Liver (tissue), 9 donors: ENCODE data around the gene CDH24. TPM values are rescaled to one million over a fixed set of nuclear protein-coding genes. Genes with fewer than 3 reads are reported as not detected.

Experiments used
- DNase-seq: peaks from one replicate; pipeline ENCODE4 v3.0.0-alpha.2; 2017; ENCODE audit warnings: low spot score
- H3K27ac ChIP-seq, 2 donors: one replicate each; pipeline ENCODE4 v1.7.0; 2013; ENCODE audit warnings: inconsistent platforms in 2 of 2, low read length in 2 of 2, control low read depth in 1 of 2, low read depth in 1 of 2, mild to moderate bottlenecking in 1 of 2
- H3K27me3 ChIP-seq, 4 donors: one replicate each; pipeline versions ENCODE4 v1.6.1 to v1.7.0; 2013; ENCODE audit warnings: low read length in 3 of 4, inconsistent platforms in 1 of 4, mild to moderate bottlenecking in 1 of 4, moderate library complexity in 1 of 4; ENCODE audit not compliant: control insufficient read depth in 4 of 4, insufficient read depth in 4 of 4
- H3K36me3 ChIP-seq, 4 donors: one replicate each; pipeline versions ENCODE4 v1.6.1 to v1.7.0; 2013; ENCODE audit warnings: low read length in 3 of 4, mild to moderate bottlenecking in 3 of 4, low read depth in 1 of 4, moderate library complexity in 1 of 4; ENCODE audit not compliant: control insufficient read depth in 4 of 4, insufficient read depth in 3 of 4
- H3K4me1 ChIP-seq, 4 donors: one replicate each; pipeline versions ENCODE4 v1.6.1 to v1.7.0; 2013; ENCODE audit warnings: low read length in 3 of 4, mild to moderate bottlenecking in 3 of 4, moderate library complexity in 1 of 4; ENCODE audit not compliant: control insufficient read depth in 4 of 4, insufficient read depth in 4 of 4
- H3K4me3 ChIP-seq, 3 donors: one replicate each; pipeline versions ENCODE4 v1.6.1 to v1.7.0; 2013; ENCODE audit warnings: low read length in 3 of 3, control low read depth in 1 of 3, low read depth in 1 of 3, mild to moderate bottlenecking in 1 of 3
- H3K9ac ChIP-seq, 2 donors: one replicate each; pipeline ENCODE4 v1.7.0; 2013; ENCODE audit warnings: low read length in 2 of 2, mild to moderate bottlenecking in 2 of 2, moderate library complexity in 2 of 2, control low read depth in 1 of 2, low read depth in 1 of 2
- H3K9me3 ChIP-seq, 4 donors: one replicate each; pipeline versions ENCODE4 v1.6.1 to v1.7.0; 2013; ENCODE audit warnings: low read length in 3 of 4; ENCODE audit not compliant: control insufficient read depth in 4 of 4
- EGR1 ChIP-seq, 2 donors: IDR thresholded peaks; 2 replicates each; pipeline ENCODE4 v1.6.1; 2016 to 2018; ENCODE audit warnings: antibody characterized with exemption in 2 of 2, low read depth in 2 of 2
- FOXA1 ChIP-seq: IDR thresholded peaks from 2 replicates; pipeline ENCODE4 v1.6.1; 2016; ENCODE audit warnings: antibody characterized with exemption
- FOXA2 ChIP-seq: IDR thresholded peaks from 2 replicates; pipeline ENCODE4 v1.6.1; 2016; ENCODE audit warnings: antibody characterized with exemption
- GABPA ChIP-seq, 2 donors: IDR thresholded peaks in 1 of 2; conservative IDR thresholded peaks in 1 of 2; 2 replicates each; pipeline ENCODE4 v1.6.1; 2016; ENCODE audit warnings: antibody characterized with exemption in 2 of 2, mild to moderate bottlenecking in 1 of 2, moderate library complexity in 1 of 2
- HNF4A ChIP-seq, 2 donors: conservative IDR thresholded peaks; 2 replicates each; pipeline ENCODE4 v1.6.1; 2016; ENCODE audit warnings: antibody characterized with exemption in 2 of 2, mild to moderate bottlenecking in 2 of 2
- HNF4G ChIP-seq: IDR thresholded peaks from 2 replicates; pipeline ENCODE4 v1.6.1; 2016; ENCODE audit warnings: antibody characterized with exemption
- JUND ChIP-seq, 2 donors: IDR thresholded peaks; 2 replicates each; pipeline ENCODE4 v1.6.1; 2016; ENCODE audit warnings: antibody characterized with exemption in 2 of 2
- NR2F2 ChIP-seq: IDR thresholded peaks from 2 replicates; pipeline ENCODE4 v1.6.1; 2016; ENCODE audit warnings: antibody characterized with exemption
- RAD21 ChIP-seq, 2 donors: IDR thresholded peaks; 2 replicates each; pipeline ENCODE4 v1.6.1; 2016; ENCODE audit warnings: antibody characterized with exemption in 2 of 2, mild to moderate bottlenecking in 2 of 2
- RXRA ChIP-seq, 2 donors: IDR thresholded peaks; 2 replicates each; pipeline ENCODE4 v1.6.1; 2017 to 2018; ENCODE audit warnings: antibody characterized with exemption in 2 of 2, mild to moderate bottlenecking in 1 of 2
- SP1 ChIP-seq: IDR thresholded peaks from 2 replicates; pipeline ENCODE4 v1.6.1; 2018; ENCODE audit warnings: antibody characterized with exemption, mild to moderate bottlenecking
- TAF1 ChIP-seq: conservative IDR thresholded peaks from 2 replicates; pipeline ENCODE4 v1.6.1; 2016; ENCODE audit warnings: antibody characterized with exemption, mild to moderate bottlenecking
- YY1 ChIP-seq: IDR thresholded peaks from 2 replicates; pipeline ENCODE4 v1.6.1; 2016; ENCODE audit warnings: antibody characterized with exemption, mild to moderate bottlenecking
- WGBS: extraction: QIAGEN DNeasy Blood & Tissue Kit; methylation state at CpG from one replicate; pipeline ENCODE4 v1.1.7; 2013; 5-methylcytosine and 5-hydroxymethylcytosine counted together
- polyA plus RNA-seq, 2 donors: library from polyadenylated mRNA; stranded (reverse) in 1 of 2; unstranded in 1 of 2; fragments of 200-250 nt in 1 of 2; fragments of >200 nt in 1 of 2; fragmentation: Nextera tagmentation in 1 of 2; extraction: Ambion mirVana in 1 of 2; gene quantifications; one replicate each; pipeline versions ENCODE4 v1.2.1 to v1.2.3, GENCODE V29; 2013 to 2015
- total RNA-seq, 2 donors: library from RNA; depleted of rRNA; stranded (reverse); fragments of >200 nt; gene quantifications; one replicate each; pipeline ENCODE4 v1.2.3, GENCODE V29; 2014
- TF ChIP-seq, protein P1 (sequence below): fragments of 150-350 bp; IDR thresholded peaks from 2 replicates; pipeline ENCODE4 v1.5.1; 2017; ENCODE audit warnings: improper control_type of control experiment, low read depth, low read length; ENCODE audit not compliant: missing input control
- TF ChIP-seq, protein P2 (sequence below): IDR thresholded peaks from 2 replicates; pipeline ENCODE4 v1.6.1; 2016; ENCODE audit warnings: antibody characterized with exemption
- TF ChIP-seq, protein P3 (sequence below): IDR thresholded peaks from 2 replicates; pipeline ENCODE4 v1.6.1; 2016; ENCODE audit warnings: antibody characterized with exemption
- TF ChIP-seq, protein P4 (sequence below): IDR thresholded peaks from 2 replicates; pipeline ENCODE4 v1.6.1; 2016; ENCODE audit warnings: antibody characterized with exemption, mild to moderate bottlenecking
- TF ChIP-seq, protein P5 (sequence below): IDR thresholded peaks from 2 replicates; pipeline ENCODE4 v1.6.1; 2016; ENCODE audit warnings: antibody characterized with exemption
- donor health status: healthy.
- donor health status: healthy.
- donor health status: healthy.
- donor health status: healthy.
- donor health status: healthy.

CDH24 gene
- total and polyA plus RNA-seq, 4 donors: 0.23 to 0.50 (median 0.38) TPM; not detected in 1

DNA sequence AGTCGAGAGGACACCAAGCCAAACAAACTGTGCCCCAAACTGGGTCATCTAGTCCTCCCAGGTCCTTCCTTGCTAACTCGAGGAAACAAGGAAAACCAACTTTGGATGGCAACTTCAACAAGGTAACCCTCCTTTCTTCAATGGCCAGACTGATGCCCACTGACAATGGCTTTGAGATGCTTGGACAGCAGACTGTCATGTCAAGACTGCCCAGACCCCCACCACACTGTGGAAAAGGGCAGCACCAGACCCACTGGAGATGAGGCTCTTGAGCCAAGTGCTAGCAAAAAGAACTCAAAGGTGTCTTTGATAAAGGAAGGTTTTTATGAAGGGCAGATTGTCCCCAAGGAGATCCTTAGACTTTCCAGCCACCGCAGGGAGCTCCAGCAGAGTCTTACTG is 9.0 kb upstream of the CDH24 start (continued):
- no peak for TF ChIP-seq FOXA1

DNA sequence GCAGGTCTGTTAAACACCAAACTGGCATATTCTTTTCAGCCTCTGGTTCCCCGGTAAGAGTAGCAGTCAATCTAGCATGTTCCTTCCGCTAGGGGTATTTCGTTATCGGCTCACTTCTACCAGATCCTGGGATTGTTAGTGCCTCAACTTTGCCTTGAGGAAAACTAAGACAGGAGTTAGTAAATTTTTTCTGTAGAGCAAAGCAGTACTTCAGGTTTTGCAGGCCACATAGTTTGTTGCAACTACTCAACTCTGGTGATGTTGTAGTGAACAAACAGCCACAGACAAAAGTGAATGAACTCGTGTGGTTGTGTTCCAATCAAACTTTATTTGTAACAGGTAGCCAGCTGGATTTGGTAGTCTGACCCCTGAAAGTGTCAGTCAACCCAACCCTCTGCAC is 6.3 kb upstream of the CDH24 start:
- 85% methylated on average over 5 of the region's 5 CpGs for WGBS
- Histone ChIP-seq H3K4me1 (peaks cover 0 to 3% (median 0%) of the 10 kb centered on the region in 4 donors), H3K36me3 (peaks cover 26 to 78% (median 60%) of the 10 kb centered on the region in 4 donors), H3K9ac (no peak overlapping the region), H3K4me3 (no peak overlapping the region), H3K27me3 (no peaks in the 10 kb centered on the region), H3K27ac (no peak overlapping the region), H3K9me3 (no peaks in the 10 kb centered on the region)
- TF ChIP-seq TAF1 (no peak), RAD21 (IDR thresholded peaks at IDR 0.05) (no peak), YY1 (no peak), HNF4A (conservative IDR thresholded peaks at IDR 0.05) (no peak), RXRA (IDR thresholded peaks at IDR 0.05) (no peak), GABPA (IDR thresholded peaks at IDR 0.05 in 1 of 2, conservative IDR thresholded peaks at IDR 0.05 in 1 of 2) (no peak), JUND (IDR thresholded peaks at IDR 0.05) (no peak), EGR1 (IDR thresholded peaks at IDR 0.05; ENCODE audit: low read depth in 2 of 2) (no peak), FOXA1 (no peak), FOXA2 (no peak), SP1 (no peak), HNF4G (no peak), NR2F2 (no peak)
- TF ChIP-seq, protein P1, sequence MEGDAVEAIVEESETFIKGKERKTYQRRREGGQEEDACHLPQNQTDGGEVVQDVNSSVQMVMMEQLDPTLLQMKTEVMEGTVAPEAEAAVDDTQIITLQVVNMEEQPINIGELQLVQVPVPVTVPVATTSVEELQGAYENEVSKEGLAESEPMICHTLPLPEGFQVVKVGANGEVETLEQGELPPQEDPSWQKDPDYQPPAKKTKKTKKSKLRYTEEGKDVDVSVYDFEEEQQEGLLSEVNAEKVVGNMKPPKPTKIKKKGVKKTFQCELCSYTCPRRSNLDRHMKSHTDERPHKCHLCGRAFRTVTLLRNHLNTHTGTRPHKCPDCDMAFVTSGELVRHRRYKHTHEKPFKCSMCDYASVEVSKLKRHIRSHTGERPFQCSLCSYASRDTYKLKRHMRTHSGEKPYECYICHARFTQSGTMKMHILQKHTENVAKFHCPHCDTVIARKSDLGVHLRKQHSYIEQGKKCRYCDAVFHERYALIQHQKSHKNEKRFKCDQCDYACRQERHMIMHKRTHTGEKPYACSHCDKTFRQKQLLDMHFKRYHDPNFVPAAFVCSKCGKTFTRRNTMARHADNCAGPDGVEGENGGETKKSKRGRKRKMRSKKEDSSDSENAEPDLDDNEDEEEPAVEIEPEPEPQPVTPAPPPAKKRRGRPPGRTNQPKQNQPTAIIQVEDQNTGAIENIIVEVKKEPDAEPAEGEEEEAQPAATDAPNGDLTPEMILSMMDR: no peak
- TF ChIP-seq, protein P2, sequence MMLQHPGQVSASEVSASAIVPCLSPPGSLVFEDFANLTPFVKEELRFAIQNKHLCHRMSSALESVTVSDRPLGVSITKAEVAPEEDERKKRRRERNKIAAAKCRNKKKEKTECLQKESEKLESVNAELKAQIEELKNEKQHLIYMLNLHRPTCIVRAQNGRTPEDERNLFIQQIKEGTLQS: no peak
- TF ChIP-seq, protein P3, sequence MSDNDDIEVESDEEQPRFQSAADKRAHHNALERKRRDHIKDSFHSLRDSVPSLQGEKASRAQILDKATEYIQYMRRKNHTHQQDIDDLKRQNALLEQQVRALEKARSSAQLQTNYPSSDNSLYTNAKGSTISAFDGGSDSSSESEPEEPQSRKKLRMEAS: no peak
- TF ChIP-seq, protein P4, sequence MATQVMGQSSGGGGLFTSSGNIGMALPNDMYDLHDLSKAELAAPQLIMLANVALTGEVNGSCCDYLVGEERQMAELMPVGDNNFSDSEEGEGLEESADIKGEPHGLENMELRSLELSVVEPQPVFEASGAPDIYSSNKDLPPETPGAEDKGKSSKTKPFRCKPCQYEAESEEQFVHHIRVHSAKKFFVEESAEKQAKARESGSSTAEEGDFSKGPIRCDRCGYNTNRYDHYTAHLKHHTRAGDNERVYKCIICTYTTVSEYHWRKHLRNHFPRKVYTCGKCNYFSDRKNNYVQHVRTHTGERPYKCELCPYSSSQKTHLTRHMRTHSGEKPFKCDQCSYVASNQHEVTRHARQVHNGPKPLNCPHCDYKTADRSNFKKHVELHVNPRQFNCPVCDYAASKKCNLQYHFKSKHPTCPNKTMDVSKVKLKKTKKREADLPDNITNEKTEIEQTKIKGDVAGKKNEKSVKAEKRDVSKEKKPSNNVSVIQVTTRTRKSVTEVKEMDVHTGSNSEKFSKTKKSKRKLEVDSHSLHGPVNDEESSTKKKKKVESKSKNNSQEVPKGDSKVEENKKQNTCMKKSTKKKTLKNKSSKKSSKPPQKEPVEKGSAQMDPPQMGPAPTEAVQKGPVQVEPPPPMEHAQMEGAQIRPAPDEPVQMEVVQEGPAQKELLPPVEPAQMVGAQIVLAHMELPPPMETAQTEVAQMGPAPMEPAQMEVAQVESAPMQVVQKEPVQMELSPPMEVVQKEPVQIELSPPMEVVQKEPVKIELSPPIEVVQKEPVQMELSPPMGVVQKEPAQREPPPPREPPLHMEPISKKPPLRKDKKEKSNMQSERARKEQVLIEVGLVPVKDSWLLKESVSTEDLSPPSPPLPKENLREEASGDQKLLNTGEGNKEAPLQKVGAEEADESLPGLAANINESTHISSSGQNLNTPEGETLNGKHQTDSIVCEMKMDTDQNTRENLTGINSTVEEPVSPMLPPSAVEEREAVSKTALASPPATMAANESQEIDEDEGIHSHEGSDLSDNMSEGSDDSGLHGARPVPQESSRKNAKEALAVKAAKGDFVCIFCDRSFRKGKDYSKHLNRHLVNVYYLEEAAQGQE: no peak
- TF ChIP-seq, protein P5, sequence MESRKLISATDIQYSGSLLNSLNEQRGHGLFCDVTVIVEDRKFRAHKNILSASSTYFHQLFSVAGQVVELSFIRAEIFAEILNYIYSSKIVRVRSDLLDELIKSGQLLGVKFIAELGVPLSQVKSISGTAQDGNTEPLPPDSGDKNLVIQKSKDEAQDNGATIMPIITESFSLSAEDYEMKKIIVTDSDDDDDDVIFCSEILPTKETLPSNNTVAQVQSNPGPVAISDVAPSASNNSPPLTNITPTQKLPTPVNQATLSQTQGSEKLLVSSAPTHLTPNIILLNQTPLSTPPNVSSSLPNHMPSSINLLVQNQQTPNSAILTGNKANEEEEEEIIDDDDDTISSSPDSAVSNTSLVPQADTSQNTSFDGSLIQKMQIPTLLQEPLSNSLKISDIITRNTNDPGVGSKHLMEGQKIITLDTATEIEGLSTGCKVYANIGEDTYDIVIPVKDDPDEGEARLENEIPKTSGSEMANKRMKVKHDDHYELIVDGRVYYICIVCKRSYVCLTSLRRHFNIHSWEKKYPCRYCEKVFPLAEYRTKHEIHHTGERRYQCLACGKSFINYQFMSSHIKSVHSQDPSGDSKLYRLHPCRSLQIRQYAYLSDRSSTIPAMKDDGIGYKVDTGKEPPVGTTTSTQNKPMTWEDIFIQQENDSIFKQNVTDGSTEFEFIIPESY: no peak
- no peak for DNase-seq
